LNCaP clone FGC (cell line): ENCODE data around the gene PCDHGA5.
"Not testable (repeated sequence)": the region's sequence is repeated elsewhere in the genome, so short reads cannot be mapped to it uniquely, and the experiment has no call there.

Experiments used
- DNase-seq: peaks from one replicate; pipeline ENCODE4 v3.0.0-alpha.2; 2011; ENCODE audit warnings: low read depth
- H3K4me3 ChIP-seq: 2 replicates; pipeline ENCODE4 v1.5.1; 2011; ENCODE audit warnings: mild to moderate bottlenecking, low read depth, low read length, control low read depth
- TF ChIP-seq, protein P1 (sequence below): IDR thresholded peaks from 2 replicates; pipeline ENCODE4 v1.5.1; 2012; ENCODE audit warnings: mild to moderate bottlenecking; ENCODE audit not compliant: control insufficient read depth, insufficient read depth; ENCODE audit errors: extremely low read depth

PCDHGA5 gene

DNA sequence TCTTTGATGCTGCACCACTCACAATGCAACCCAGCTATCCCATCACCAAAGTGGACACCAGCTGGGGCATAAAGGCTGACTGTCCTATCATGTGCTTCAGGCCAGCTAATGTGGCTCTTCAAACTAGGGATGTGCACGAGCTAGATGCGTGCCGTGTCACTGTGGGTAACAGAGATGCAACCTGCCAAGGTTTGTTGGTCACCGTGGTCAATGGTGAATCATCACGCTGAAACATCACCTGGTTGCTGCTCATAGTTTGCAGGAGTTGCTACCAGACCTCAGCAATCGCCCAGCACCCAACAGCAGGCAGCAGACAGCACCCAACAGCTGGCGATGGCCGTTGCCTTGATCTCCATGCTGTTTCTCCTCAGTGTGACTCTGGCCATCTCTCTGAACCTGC is 35.7 kb upstream of the PCDHGA5 start:
- no peak for DNase-seq
- TF ChIP-seq, protein P1, sequence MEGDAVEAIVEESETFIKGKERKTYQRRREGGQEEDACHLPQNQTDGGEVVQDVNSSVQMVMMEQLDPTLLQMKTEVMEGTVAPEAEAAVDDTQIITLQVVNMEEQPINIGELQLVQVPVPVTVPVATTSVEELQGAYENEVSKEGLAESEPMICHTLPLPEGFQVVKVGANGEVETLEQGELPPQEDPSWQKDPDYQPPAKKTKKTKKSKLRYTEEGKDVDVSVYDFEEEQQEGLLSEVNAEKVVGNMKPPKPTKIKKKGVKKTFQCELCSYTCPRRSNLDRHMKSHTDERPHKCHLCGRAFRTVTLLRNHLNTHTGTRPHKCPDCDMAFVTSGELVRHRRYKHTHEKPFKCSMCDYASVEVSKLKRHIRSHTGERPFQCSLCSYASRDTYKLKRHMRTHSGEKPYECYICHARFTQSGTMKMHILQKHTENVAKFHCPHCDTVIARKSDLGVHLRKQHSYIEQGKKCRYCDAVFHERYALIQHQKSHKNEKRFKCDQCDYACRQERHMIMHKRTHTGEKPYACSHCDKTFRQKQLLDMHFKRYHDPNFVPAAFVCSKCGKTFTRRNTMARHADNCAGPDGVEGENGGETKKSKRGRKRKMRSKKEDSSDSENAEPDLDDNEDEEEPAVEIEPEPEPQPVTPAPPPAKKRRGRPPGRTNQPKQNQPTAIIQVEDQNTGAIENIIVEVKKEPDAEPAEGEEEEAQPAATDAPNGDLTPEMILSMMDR, result no peak
- H3K4me3 ChIP-seq, result no peak overlapping the region

GRCh38 chr5:141330299-141331080 is 33.5 kb upstream of the PCDHGA5 start, which contains the start of gene PCDHGA1:
TSS of gene PCDHGA1 (plus strand) at chr5:141330514.
- peak; percentile 27 for DNase-seq
- TF ChIP-seq, protein P1, result peak; percentile 68
- peak within 1 kb of the TSS; percentile 52 for H3K4me3 ChIP-seq

DNA sequence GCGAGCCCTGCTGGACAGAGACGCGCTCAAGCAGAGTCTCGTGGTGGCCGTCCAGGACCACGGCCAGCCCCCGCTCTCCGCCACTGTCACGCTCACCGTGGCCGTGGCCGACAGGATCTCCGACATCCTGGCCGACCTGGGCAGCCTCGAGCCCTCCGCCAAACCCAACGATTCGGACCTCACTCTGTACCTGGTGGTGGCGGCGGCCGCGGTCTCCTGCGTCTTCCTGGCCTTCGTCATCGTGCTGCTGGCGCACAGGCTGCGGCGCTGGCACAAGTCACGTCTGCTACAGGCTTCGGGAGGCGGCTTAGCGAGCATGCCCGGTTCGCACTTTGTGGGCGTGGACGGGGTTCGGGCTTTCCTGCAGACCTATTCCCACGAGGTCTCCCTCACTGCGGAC is 31.4 kb upstream of the PCDHGA5 start:
- not testable (repeated sequence) for H3K4me3 ChIP-seq, DNase-seq

DNA sequence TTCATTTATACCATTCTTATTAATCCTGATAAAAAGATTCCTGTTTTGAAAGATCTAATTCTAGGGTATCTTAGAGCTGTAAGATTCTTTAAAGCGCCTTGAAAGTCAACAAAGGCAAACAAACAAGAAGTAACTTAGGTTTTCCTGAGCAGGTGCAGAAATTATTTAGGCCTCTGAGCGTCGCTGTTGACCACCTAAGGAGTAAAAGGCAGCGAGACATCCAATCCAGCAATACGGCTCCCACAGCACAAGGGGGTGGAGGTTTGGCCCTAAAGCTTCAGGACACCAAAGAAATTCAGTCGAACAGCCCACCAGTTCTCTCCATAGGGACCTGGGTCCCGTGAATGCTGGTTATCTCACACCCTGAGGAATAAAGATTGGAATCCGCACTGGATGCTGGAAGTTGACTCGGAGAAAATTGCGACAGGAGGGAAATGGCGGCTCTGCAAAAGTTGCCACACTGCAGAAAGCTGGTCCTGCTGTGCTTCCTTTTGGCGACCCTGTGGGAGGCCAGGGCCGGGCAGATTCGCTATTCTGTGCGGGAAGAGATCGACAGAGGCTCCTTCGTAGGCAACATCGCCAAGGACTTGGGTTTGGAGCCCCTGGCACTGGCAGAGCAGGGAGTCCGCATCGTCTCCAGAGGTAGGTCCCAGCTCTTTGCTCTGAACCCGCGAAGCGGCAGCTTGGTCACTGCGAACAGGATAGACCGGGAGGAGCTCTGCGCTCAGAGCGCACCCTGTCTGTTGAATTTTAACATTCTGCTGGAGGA is 25.2 kb upstream of the PCDHGA5 start, which contains the start of gene PCDHGA2:
Gene PCDHGA2, plus strand, starts transcription at position 223 of the 769 bp plus-strand sequence.
- DNase-seq, result no peak
- H3K4me3 ChIP-seq, result peak within 1 kb of the TSS; percentile 38
- TF ChIP-seq, protein P1, result peak; percentile 38; the same call in 1 of the 2 replicates

DNA sequence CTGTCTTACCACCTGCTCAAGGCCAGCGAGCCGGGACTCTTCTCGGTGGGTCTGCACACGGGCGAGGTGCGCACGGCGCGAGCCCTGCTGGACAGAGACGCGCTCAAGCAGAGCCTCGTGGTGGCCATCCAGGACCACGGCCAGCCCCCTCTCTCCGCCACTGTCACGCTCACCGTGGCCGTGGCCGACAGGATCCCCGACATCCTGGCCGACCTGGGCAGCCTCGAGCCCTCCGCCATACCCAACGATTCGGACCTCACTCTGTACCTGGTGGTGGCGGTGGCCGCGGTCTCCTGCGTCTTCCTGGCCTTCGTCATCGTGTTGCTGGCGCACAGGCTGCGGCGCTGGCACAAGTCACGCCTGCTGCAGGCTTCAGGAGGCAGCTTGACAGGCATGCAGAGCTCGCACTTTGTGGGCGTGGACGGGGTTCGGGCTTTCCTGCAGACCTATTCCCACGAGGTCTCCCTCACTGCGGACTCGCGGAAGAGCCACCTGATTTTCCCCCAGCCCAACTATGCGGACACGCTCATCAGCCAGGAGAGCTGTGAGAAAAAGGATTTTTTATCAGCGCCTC is 23.1 kb upstream of the PCDHGA5 start:
- H3K4me3 ChIP-seq, DNase-seq: not testable (repeated sequence)

GRCh38 chr5:141342773-141343172 is 21.2 kb upstream of the PCDHGA5 start:
- no peak overlapping the region for H3K4me3 ChIP-seq
- no peak for DNase-seq
- TF ChIP-seq, protein P1, result no peak

DNA sequence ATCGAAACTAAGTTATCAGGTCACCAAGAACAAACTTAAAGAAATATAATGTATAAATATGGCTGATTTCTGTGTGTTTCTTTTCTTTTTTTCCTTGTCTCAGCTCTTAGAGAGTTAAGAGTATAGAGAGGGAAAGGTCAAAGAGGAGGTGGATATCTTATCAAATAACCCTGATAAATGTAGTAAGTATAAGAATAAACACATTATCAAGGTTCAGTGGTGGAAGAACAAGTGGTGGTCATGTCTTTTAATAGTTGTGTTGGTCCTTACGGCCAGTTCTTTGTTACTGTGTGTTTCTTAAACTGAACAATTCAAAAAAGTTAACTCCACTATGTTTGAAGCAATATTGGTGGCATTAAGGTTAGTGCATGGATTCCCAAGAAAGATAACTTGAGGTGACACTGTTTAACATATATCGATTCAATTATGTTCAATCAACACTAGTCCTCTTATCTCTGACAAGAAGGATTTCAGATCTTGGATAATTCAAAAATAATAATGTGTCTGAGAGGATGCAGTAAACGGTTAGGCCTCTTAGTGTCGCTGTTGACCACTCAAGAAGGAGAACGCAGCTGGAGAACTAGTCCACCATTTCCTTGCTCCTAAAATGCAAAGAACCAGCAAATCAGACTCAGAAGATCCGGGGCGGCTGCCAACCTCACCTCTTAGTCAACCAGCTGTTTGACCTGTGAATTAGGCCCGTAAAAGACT is 20.6 kb upstream of the PCDHGA5 start, which contains the start of gene PCDHGA3:
Gene PCDHGA3, plus strand, starts transcription at position 588 of the 711 bp plus-strand sequence. CDS start 205 bp downstream, outside the sequence.
- TF ChIP-seq, protein P1, result peak; percentile 59
- H3K4me3 ChIP-seq, result peak within 1 kb of the TSS; percentile 53
- peak; percentile 39 for DNase-seq
